ENCODE measurements around the gene PBX1.

The PBX1 gene

GRCh38 chr1:164617377-164618201, 58.6 kb downstream of the PBX1 start:
- no peak for DNase-seq (ENCODE audit: low read depth in 3 of 3)

- DNase-seq (ENCODE audit: low read depth in 3 of 3): no peak
Measured at GRCh38 chr1:164618202-164618564, 59.2 kb downstream of the PBX1 start.

- no peak for DNase-seq (ENCODE audit: low read depth in 3 of 3)
Measured at GRCh38 chr1:164619006-164619784, 60.2 kb downstream of the PBX1 start.

GRCh38 chr1:164622068-164622845, 63.3 kb downstream of the PBX1 start:
- DNase-seq (ENCODE audit: low read depth in 3 of 3): no peak

- no peak for DNase-seq (ENCODE audit: low read depth in 3 of 3)
Measured at GRCh38 chr1:164623805-164624204, 64.8 kb downstream of the PBX1 start.

GRCh38 chr1:164624400-164624799, 65.4 kb downstream of the PBX1 start:
- DNase-seq (ENCODE audit: low read depth in 3 of 3): no peak

- no peak for DNase-seq (ENCODE audit: low read depth in 3 of 3)
Measured at GRCh38 chr1:164625004-164625617, 66.1 kb downstream of the PBX1 start.

GRCh38 chr1:164628772-164629171, 69.8 kb downstream of the PBX1 start:
- DNase-seq (ENCODE audit: low read depth in 3 of 3): no peak

GRCh38 chr1:164629971-164630370, 71.0 kb downstream of the PBX1 start:
- no peak for DNase-seq (ENCODE audit: low read depth in 3 of 3)

- no peak for DNase-seq (ENCODE audit: low read depth in 3 of 3)
Measured at GRCh38 chr1:164630626-164631396, 71.8 kb downstream of the PBX1 start.

- DNase-seq (ENCODE audit: low read depth in 3 of 3): no peak
Measured at GRCh38 chr1:164631751-164632150, 72.8 kb downstream of the PBX1 start.

- DNase-seq (ENCODE audit: low read depth in 3 of 3): no peak
Measured at GRCh38 chr1:164633997-164634396, 75.0 kb downstream of the PBX1 start.

GRCh38 chr1:164635059-164635802, 76.2 kb downstream of the PBX1 start:
- DNase-seq (ENCODE audit: low read depth in 3 of 3): no peak

- no peak for DNase-seq (ENCODE audit: low read depth in 3 of 3)
Measured at GRCh38 chr1:164635803-164636731, 77.1 kb downstream of the PBX1 start.

GRCh38 chr1:164636757-164637156, 77.8 kb downstream of the PBX1 start:
- no peak for DNase-seq (ENCODE audit: low read depth in 3 of 3)

GRCh38 chr1:164637461-164638375, 78.7 kb downstream of the PBX1 start:
- no peak for DNase-seq (ENCODE audit: low read depth in 3 of 3)

GRCh38 chr1:164638492-164639202, 79.7 kb downstream of the PBX1 start:
- no peak for DNase-seq (ENCODE audit: low read depth in 3 of 3)

All from stimulated activated CD4-positive, alpha-beta T cell treated with anti-CD3 and anti-CD28 coated beads, TNF-alpha, amount 100 ng/mL, for 24 hours (primary cell).